Measurements from ENCODE around the gene NBL1.
A peak's percentile ranks its signal among the peaks of the same experiment; 100 is the strongest.

The NBL1 gene

GRCh38 chr1:19640363-19641316, 3.5 kb upstream of the NBL1 start:
- H3K4me1 ChIP-seq (ENCODE audit: control insufficient read depth in 2 of 2, insufficient read depth in 1 of 2, low read depth in 1 of 2, low read length in 2 of 2) = peaks cover 12 to 14% of the 10 kb centered on the region in 2 donors
- H3K36me3 ChIP-seq (replicated peaks in 1 of 2; ENCODE audit: control insufficient read depth in 2 of 2, insufficient read depth in 2 of 2, low read length in 2 of 2) = no peaks in the 10 kb centered on the region
- no CpG with 5 or more reads among the region's 14 CpGs for WGBS, 2 donors (ENCODE audit: extremely low coverage in 2 of 2, insufficient read length in 2 of 2, insufficient replicate concordance in 1 of 2)
- H3K4me2 ChIP-seq (ENCODE audit: insufficient read depth, low read length, poor library complexity, severe bottlenecking) = no peak overlapping the region
- peak overlapping the region; percentile 32 for H3K14ac ChIP-seq (ENCODE audit: low read length)
- H2AK5ac ChIP-seq (ENCODE audit: low read depth, low read length) = peak overlapping the region; percentile 61
- peak overlapping the region; percentile 38 for H3K9ac ChIP-seq (ENCODE audit: low read depth, low read length, poor library complexity)
- peak overlapping the region; percentile 38 for H3K23ac ChIP-seq (ENCODE audit: low read depth, low read length, poor library complexity)
- DNase-seq (ENCODE audit: low spot score) = peak; percentile 60
- H2BK15ac ChIP-seq (ENCODE audit: low read length) = no peak overlapping the region
- no peak overlapping the region for H3K4ac ChIP-seq (ENCODE audit: low read length)
- peak overlapping the region; percentile 30 for H3K27ac ChIP-seq (replicated peaks; ENCODE audit: low read length)
- no peak overlapping the region for H3K4me3 ChIP-seq (ENCODE audit: low read length in 2 of 2)
- peaks cover 4% of the 10 kb centered on the region for H3K79me1 ChIP-seq (ENCODE audit: low read depth, low read length)
- H2BK120ac ChIP-seq (ENCODE audit: low read depth, low read length) = no peak overlapping the region
- no peaks in the 10 kb centered on the region for H3K9me3 ChIP-seq (replicated peaks in 1 of 2; ENCODE audit: control insufficient read depth in 2 of 2, insufficient read depth in 1 of 2, low read depth in 1 of 2, low read length in 2 of 2)
- H2AFZ ChIP-seq (ENCODE audit: low read length) = no peak overlapping the region
- peaks cover 3 to 41% (median 32%) of the 10 kb centered on the region in 3 experiments for H3K27me3 ChIP-seq (ENCODE audit: control insufficient read depth in 3 of 3, insufficient read depth in 3 of 3, low read depth in 1 of 3, low read length in 3 of 3)
- H3K18ac ChIP-seq (ENCODE audit: low read length) = peak overlapping the region; percentile 92
- H2BK12ac ChIP-seq (ENCODE audit: low read length) = peak overlapping the region; percentile 36
- no peak overlapping the region for H4K8ac ChIP-seq (ENCODE audit: low read depth, low read length)
- no peak overlapping the region for H2BK5ac ChIP-seq (ENCODE audit: low read length)
- no peak overlapping the region for H4K91ac ChIP-seq (ENCODE audit: low read depth, low read length, poor library complexity)

- no CpG with 5 or more reads among the region's 7 CpGs for WGBS, 2 donors (ENCODE audit: extremely low coverage in 2 of 2, insufficient read length in 2 of 2, insufficient replicate concordance in 1 of 2)
- Histone ChIP-seq H2BK120ac (ENCODE audit: low read depth, low read length) (no peak overlapping the region), H4K8ac (ENCODE audit: low read depth, low read length) (no peak overlapping the region), H2BK12ac (ENCODE audit: low read length) (no peak overlapping the region), H2AFZ (ENCODE audit: low read length) (peak overlapping the region; percentile 42), H3K14ac (ENCODE audit: low read length) (no peak overlapping the region), H3K23ac (ENCODE audit: low read depth, low read length, poor library complexity) (no peak overlapping the region), H4K91ac (ENCODE audit: low read depth, low read length, poor library complexity) (no peak overlapping the region), H3K4me1 (ENCODE audit: control insufficient read depth in 2 of 2, insufficient read depth in 1 of 2, low read depth in 1 of 2, low read length in 2 of 2) (peaks cover 14 to 15% of the 10 kb centered on the region in 2 donors), H3K4me2 (ENCODE audit: insufficient read depth, low read length, poor library complexity, severe bottlenecking) (peak overlapping the region; percentile 32), H3K4me3 (ENCODE audit: low read length in 2 of 2) (no peak overlapping the region), H3K27me3 (ENCODE audit: control insufficient read depth in 3 of 3, insufficient read depth in 3 of 3, low read depth in 1 of 3, low read length in 3 of 3) (peaks cover 3 to 63% (median 40%) of the 10 kb centered on the region in 3 experiments), H3K9me3 (replicated peaks in 1 of 2; ENCODE audit: control insufficient read depth in 2 of 2, insufficient read depth in 1 of 2, low read depth in 1 of 2, low read length in 2 of 2) (no peaks in the 10 kb centered on the region), H3K9ac (ENCODE audit: low read depth, low read length, poor library complexity) (no peak overlapping the region), H3K36me3 (replicated peaks in 1 of 2; ENCODE audit: control insufficient read depth in 2 of 2, insufficient read depth in 2 of 2, low read length in 2 of 2) (no peaks in the 10 kb centered on the region), H3K4ac (ENCODE audit: low read length) (no peak overlapping the region), H2BK5ac (ENCODE audit: low read length) (no peak overlapping the region), H3K79me1 (ENCODE audit: low read depth, low read length) (peaks cover 12% of the 10 kb centered on the region), H2AK5ac (ENCODE audit: low read depth, low read length) (no peak overlapping the region), H2BK15ac (ENCODE audit: low read length) (peak overlapping the region; percentile 97), H3K18ac (ENCODE audit: low read length) (no peak overlapping the region), H3K27ac (replicated peaks; ENCODE audit: low read length) (no peak overlapping the region)
- DNase-seq (ENCODE audit: low spot score) = no peak
Measured at GRCh38 chr1:19643121-19643520, 990 bp upstream of the NBL1 start.

GRCh38 chr1:19644395-19644680, 227 bp downstream of the NBL1 start:
- H3K27me3 ChIP-seq (ENCODE audit: control insufficient read depth in 3 of 3, insufficient read depth in 3 of 3, low read depth in 1 of 3, low read length in 3 of 3) = peaks cover 3 to 63% (median 40%) of the 10 kb centered on the region in 3 experiments
- no CpG with 5 or more reads among the region's 51 CpGs for WGBS, 2 donors (ENCODE audit: extremely low coverage in 2 of 2, insufficient read length in 2 of 2, insufficient replicate concordance in 1 of 2)

GRCh38 chr1:19644681-19645410, 735 bp downstream of the NBL1 start:
- Histone ChIP-seq H2AK5ac (ENCODE audit: low read depth, low read length) (peak overlapping the region; percentile 86), H2BK15ac (ENCODE audit: low read length) (peak overlapping the region; percentile 70), H3K9me3 (replicated peaks in 1 of 2; ENCODE audit: control insufficient read depth in 2 of 2, insufficient read depth in 1 of 2, low read depth in 1 of 2, low read length in 2 of 2) (no peaks in the 10 kb centered on the region), H3K14ac (ENCODE audit: low read length) (peak overlapping the region; percentile 90), H2BK5ac (ENCODE audit: low read length) (peak overlapping the region; percentile 69), H2AFZ (ENCODE audit: low read length) (peak overlapping the region; percentile 96), H3K23ac (ENCODE audit: low read depth, low read length, poor library complexity) (peak overlapping the region; percentile 86), H3K27ac (replicated peaks; ENCODE audit: low read length) (no peak overlapping the region), H2BK120ac (ENCODE audit: low read depth, low read length) (peak overlapping the region; percentile 87), H3K4me3 (ENCODE audit: low read length in 2 of 2) (peak overlapping the region; percentile 53 to 91), H3K4ac (ENCODE audit: low read length) (peak overlapping the region; percentile 56), H3K36me3 (replicated peaks in 1 of 2; ENCODE audit: control insufficient read depth in 2 of 2, insufficient read depth in 2 of 2, low read length in 2 of 2) (no peaks in the 10 kb centered on the region), H3K4me2 (ENCODE audit: insufficient read depth, low read length, poor library complexity, severe bottlenecking) (peak overlapping the region; percentile 95), H3K79me1 (ENCODE audit: low read depth, low read length) (peaks cover 12% of the 10 kb centered on the region), H3K9ac (ENCODE audit: low read depth, low read length, poor library complexity) (peak overlapping the region; percentile 94), H4K91ac (ENCODE audit: low read depth, low read length, poor library complexity) (no peak overlapping the region), H4K8ac (ENCODE audit: low read depth, low read length) (peak overlapping the region; percentile 9), H3K18ac (ENCODE audit: low read length) (peak overlapping the region; percentile 97), H2BK12ac (ENCODE audit: low read length) (no peak overlapping the region), H3K27me3 (ENCODE audit: control insufficient read depth in 3 of 3, insufficient read depth in 3 of 3, low read depth in 1 of 3, low read length in 3 of 3) (peaks cover 3 to 63% (median 40%) of the 10 kb centered on the region in 3 experiments), H3K4me1 (ENCODE audit: control insufficient read depth in 2 of 2, insufficient read depth in 1 of 2, low read depth in 1 of 2, low read length in 2 of 2) (peaks cover 14 to 15% of the 10 kb centered on the region in 2 donors)
- DNase-seq (ENCODE audit: low spot score) = no peak
- no CpG with 5 or more reads among the region's 71 CpGs for WGBS, 2 donors (ENCODE audit: extremely low coverage in 2 of 2, insufficient read length in 2 of 2, insufficient replicate concordance in 1 of 2)

More at GRCh38 chr1:19644395-19644680, 227 bp downstream of the NBL1 start:
- no peak overlapping the region for H2BK120ac ChIP-seq (ENCODE audit: low read depth, low read length)
- H3K4me1 ChIP-seq (ENCODE audit: control insufficient read depth in 2 of 2, insufficient read depth in 1 of 2, low read depth in 1 of 2, low read length in 2 of 2) = peaks cover 14 to 15% of the 10 kb centered on the region in 2 donors
- peak overlapping the region; percentile 97 for H3K18ac ChIP-seq (ENCODE audit: low read length)
- H3K23ac ChIP-seq (ENCODE audit: low read depth, low read length, poor library complexity) = peak overlapping the region; percentile 86
- no peak overlapping the region for H2BK12ac ChIP-seq (ENCODE audit: low read length)
- no peak overlapping the region for H3K27ac ChIP-seq (replicated peaks; ENCODE audit: low read length)
- H3K4me2 ChIP-seq (ENCODE audit: insufficient read depth, low read length, poor library complexity, severe bottlenecking) = peak overlapping the region; percentile 95
- H2BK15ac ChIP-seq (ENCODE audit: low read length) = no peak overlapping the region
- peaks cover 12% of the 10 kb centered on the region for H3K79me1 ChIP-seq (ENCODE audit: low read depth, low read length)
- H4K91ac ChIP-seq (ENCODE audit: low read depth, low read length, poor library complexity) = no peak overlapping the region
- no peak for DNase-seq (ENCODE audit: low spot score)
- H3K9ac ChIP-seq (ENCODE audit: low read depth, low read length, poor library complexity) = peak overlapping the region; percentile 94
- H2BK5ac ChIP-seq (ENCODE audit: low read length) = peak overlapping the region; percentile 69
- H4K8ac ChIP-seq (ENCODE audit: low read depth, low read length) = peak overlapping the region; percentile 9
- H3K9me3 ChIP-seq (replicated peaks in 1 of 2; ENCODE audit: control insufficient read depth in 2 of 2, insufficient read depth in 1 of 2, low read depth in 1 of 2, low read length in 2 of 2) = no peaks in the 10 kb centered on the region
- no peak overlapping the region for H2AK5ac ChIP-seq (ENCODE audit: low read depth, low read length)
- H2AFZ ChIP-seq (ENCODE audit: low read length) = peak overlapping the region; percentile 96
- no peaks in the 10 kb centered on the region for H3K36me3 ChIP-seq (replicated peaks in 1 of 2; ENCODE audit: control insufficient read depth in 2 of 2, insufficient read depth in 2 of 2, low read length in 2 of 2)
- H3K4ac ChIP-seq (ENCODE audit: low read length) = peak overlapping the region; percentile 56
- no peak overlapping the region for H3K14ac ChIP-seq (ENCODE audit: low read length)
- peak overlapping the region; percentile 53 to 91 for H3K4me3 ChIP-seq (ENCODE audit: low read length in 2 of 2)

Data from neuronal stem cell (in vitro differentiated cells).